HEK293 (cell line): ENCODE measurements around the gene RAET1E.
"Not testable (repeated sequence)": the region's sequence is repeated elsewhere in the genome, so short reads cannot be mapped to it uniquely, and the experiment has no call there.

Experiments
- CTCF ChIA-PET: fragments of 350-600 bp; formaldehyde crosslinking; extraction: SDS; loops from one replicate; lab custom pipeline; 2021; ENCODE audit warnings: antibody characterized with exemption; lab: Yijun Ruan, JAX
- POLR2A ChIA-PET: fragments of 300-600 bp; formaldehyde crosslinking; extraction: SDS; loops from one replicate; lab custom pipeline; 2020; ENCODE audit warnings: antibody characterized with exemption, inconsistent platforms; lab: Yijun Ruan, JAX
- H3K27ac ChIP-seq: fragments of 200-500 bp; sonication (Bioruptor generic); 2 replicates; pipeline ENCODE4 v1.5.1; 2014; ENCODE audit warnings: low read depth, low read length, control low read depth, inconsistent platforms; ENCODE audit errors: extremely low read depth
- H3K36me3 ChIP-seq, 2 experiments: fragments of 200-500 bp in 1 of 2; sonication (Bioruptor generic) in 1 of 2; 1 replicate in 1 of 2; 2 replicates in 1 of 2; pipeline ENCODE4 v1.5.1; 2014 to 2017; ENCODE audit warnings: inconsistent platforms in 2 of 2, low read length in 2 of 2; ENCODE audit not compliant: control insufficient read depth in 2 of 2, insufficient read depth in 1 of 2
- H3K4me1 ChIP-seq: fragments of 200-500 bp; sonication (Bioruptor generic); 2 replicates; pipeline ENCODE4 v1.5.1; 2014; ENCODE audit warnings: mild to moderate bottlenecking, low read length, inconsistent platforms; ENCODE audit not compliant: control insufficient read depth, insufficient read depth
- H3K4me3 ChIP-seq: 2 replicates; pipeline ENCODE4 v1.5.1; 2011; ENCODE audit warnings: low read depth, mild to moderate bottlenecking, control low read depth, low read length, moderate library complexity
- H3K9me3 ChIP-seq: fragments of 200-500 bp; sonication (Bioruptor generic); 2 replicates; pipeline ENCODE4 v1.5.1; 2014; ENCODE audit warnings: low read depth, low read length, inconsistent platforms; ENCODE audit not compliant: control insufficient read depth, insufficient read depth
- HOXA7 ChIP-seq: sonication (generic); formaldehyde crosslinking; IDR thresholded peaks from 2 replicates; pipeline ENCODE4 v1.8.1; 2022; ENCODE audit warnings: missing genetic modification reagents, borderline replicate concordance
- TRIM28 ChIP-seq: IDR thresholded peaks from 2 replicates; pipeline ENCODE4 v1.6.1; 2011; ENCODE audit warnings: low read length, control low read depth, borderline replicate concordance
- ZBTB17 ChIP-seq: fragments of 450-650 bp; formaldehyde crosslinking; IDR thresholded peaks from 2 replicates; pipeline ENCODE4 v1.5.1; 2016; ENCODE audit warnings: missing biosample characterization, missing genetic modification characterization
- ZFP3 ChIP-seq: fragments of 450-650 bp; formaldehyde crosslinking; IDR thresholded peaks from 2 replicates; pipeline ENCODE4 v1.5.1; 2016; ENCODE audit warnings: low read depth, missing biosample characterization, missing genetic modification characterization
- ZNF140 ChIP-seq: fragments of 450-650 bp; formaldehyde crosslinking; IDR thresholded peaks from 2 replicates; pipeline ENCODE4 v1.5.1; 2016; ENCODE audit warnings: missing biosample characterization, missing genetic modification characterization
- ZNF16 ChIP-seq: fragments of 450-650 bp; formaldehyde crosslinking; IDR thresholded peaks from 2 replicates; pipeline ENCODE4 v1.5.1; 2016; ENCODE audit warnings: low read depth, missing biosample characterization, missing genetic modification characterization
- ZNF239 ChIP-seq: fragments of 450-650 bp; formaldehyde crosslinking; IDR thresholded peaks from 2 replicates; pipeline ENCODE4 v1.5.1; 2016; ENCODE audit warnings: missing biosample characterization, missing genetic modification characterization
- ZNF274 ChIP-seq, 2 experiments: fragments of 200-500 bp in 1 of 2; fragments of 450-650 bp in 1 of 2; sonication (Bioruptor generic) in 1 of 2; formaldehyde crosslinking in 1 of 2; IDR thresholded peaks; 2 replicates each; pipeline versions ENCODE4 v1.5.1 to v1.6.1; 2014 to 2016; ENCODE audit warnings: borderline replicate concordance in 1 of 2, inconsistent platforms in 1 of 2, low read length in 1 of 2, missing biosample characterization in 1 of 2, missing genetic modification characterization in 1 of 2
- ZNF350 ChIP-seq: fragments of 450-650 bp; formaldehyde crosslinking; IDR thresholded peaks from 2 replicates; pipeline ENCODE4 v1.5.0; 2017; ENCODE audit warnings: missing biosample characterization, mild to moderate bottlenecking, missing genetic modification characterization
- ZNF362 ChIP-seq: fragments of 450-650 bp; formaldehyde crosslinking; IDR thresholded peaks from 2 replicates; pipeline ENCODE4 v1.5.1; 2016; ENCODE audit warnings: missing biosample characterization, missing genetic modification characterization
- ZNF548 ChIP-seq: fragments of 450-650 bp; formaldehyde crosslinking; IDR thresholded peaks from 2 replicates; pipeline ENCODE4 v1.5.1; 2016; ENCODE audit warnings: missing biosample characterization, missing genetic modification characterization
- ZNF621 ChIP-seq: fragments of 450-650 bp; formaldehyde crosslinking; IDR thresholded peaks from 2 replicates; pipeline ENCODE4 v1.5.1; 2017; ENCODE audit warnings: missing biosample characterization, missing genetic modification characterization
- ZNF654 ChIP-seq: fragments of 450-650 bp; formaldehyde crosslinking; IDR thresholded peaks from 2 replicates; pipeline ENCODE4 v1.5.1; 2016; ENCODE audit warnings: low read depth, missing biosample characterization, missing genetic modification characterization
- ZNF701 ChIP-seq: fragments of 450-650 bp; formaldehyde crosslinking; IDR thresholded peaks from 2 replicates; pipeline ENCODE4 v1.5.1; 2016; ENCODE audit warnings: missing biosample characterization, missing genetic modification characterization
- ZNF843 ChIP-seq: fragments of 450-650 bp; formaldehyde crosslinking; IDR thresholded peaks from 2 replicates; pipeline ENCODE4 v1.5.1; 2016; ENCODE audit warnings: missing biosample characterization, missing genetic modification characterization
- ZSCAN4 ChIP-seq: fragments of 450-650 bp; formaldehyde crosslinking; IDR thresholded peaks from 2 replicates; pipeline ENCODE4 v1.5.1; 2017; ENCODE audit warnings: missing biosample characterization, missing genetic modification characterization
- ZXDB ChIP-seq: fragments of 450-650 bp; formaldehyde crosslinking; IDR thresholded peaks from 2 replicates; pipeline ENCODE4 v1.5.1; 2016; ENCODE audit warnings: missing biosample characterization, missing genetic modification characterization

RAET1E gene

GRCh38 chr6:149938571-149939355 lies 40.9 kb upstream of the RAET1E start:
- Histone ChIP-seq H3K27ac (no peak overlapping the region), H3K36me3 (no peaks in the 10 kb centered on the region), H3K4me3 (no peak overlapping the region), H3K9me3 (no peaks in the 10 kb centered on the region), H3K4me1 (no peaks in the 10 kb centered on the region)
- CTCF ChIA-PET: no interaction called here
- POLR2A ChIA-PET: no interaction called here
- TF ChIP-seq ZNF16 (tag by site-specific recombination) (no peak), ZFP3 (tag by site-specific recombination) (no peak), ZNF548 (tag by site-specific recombination) (no peak), ZNF843 (tag by site-specific recombination) (no peak), HOXA7 (CRISPR knock-in tag) (no peak), ZBTB17 (no peak), ZNF140 (tag by site-specific recombination) (no peak), ZNF621 (tag by site-specific recombination) (no peak), TRIM28 (no peak), ZNF654 (tag by site-specific recombination) (no peak), ZNF239 (no peak), ZNF350 (tag by site-specific recombination) (no peak), ZNF701 (tag by site-specific recombination) (no peak), ZNF362 (tag by site-specific recombination) (no peak), ZNF274 (IDR thresholded peaks at IDR 0.05; ENCODE audit: low read length) (no peak), ZNF274 (tag by site-specific recombination; IDR thresholded peaks at IDR 0.05; ENCODE audit: borderline replicate concordance) (no peak)

GRCh38 chr6:149938013-149938570 lies 40.2 kb upstream of the RAET1E start:
- POLR2A ChIA-PET, H3K4me3 ChIP-seq: not testable (repeated sequence)

GRCh38 chr6:149936743-149937142 lies 38.8 kb upstream of the RAET1E start:
- no peak overlapping the region for H3K27ac ChIP-seq
- CTCF ChIA-PET: interaction anchor here (1.2 to 2.5 kb wide), 2 partner anchors 13 to 80 kb away, joined by 3 to 35 read pairs; no protein-coding TSS in a partner anchor
- POLR2A ChIA-PET: no interaction called here

More at GRCh38 chr6:149938013-149938570, 40.2 kb upstream of the RAET1E start:
- H3K4me1 ChIP-seq, H3K36me3 ChIP-seq, H3K27ac ChIP-seq, CTCF ChIA-PET, H3K9me3 ChIP-seq: not testable (repeated sequence)

More at GRCh38 chr6:149936743-149937142, 38.8 kb upstream of the RAET1E start:
- Histone ChIP-seq H3K36me3 (no peaks in the 10 kb centered on the region), H3K4me3 (no peak overlapping the region), H3K4me1 (no peaks in the 10 kb centered on the region), H3K9me3 (no peaks in the 10 kb centered on the region)
- TF ChIP-seq ZXDB: no peak
- no peak for TF ChIP-seq ZSCAN4
